GM12878 (cell line): ENCODE results near the gene CRYGC. TPM values are rescaled to one million over a fixed set of nuclear protein-coding genes. Genes with fewer than 3 reads are reported as not detected.

ENCODE experiments used
- ATAC-seq: fragments of 200-7000 bp; cut with Tn5 transposase; 3 replicates; pipeline ENCODE4 v1.9.1; 2020; ENCODE audit warnings: mild to moderate bottlenecking, moderate library complexity
- BruUV-seq: library from RNA; stranded (reverse); fragments of 400-500 nt; replicated peaks from 2 replicates; lab custom pipeline; 2021; lab: Mats Ljungman, UMichigan
- CTCF ChIA-PET: fragments of 300-600 bp; sonication (Branson Sonifier 250); formaldehyde crosslinking; extraction: SDS; loops from one replicate; lab custom pipeline; 2021; ENCODE audit warnings: inconsistent platforms; lab: Yijun Ruan, JAX
- POLR2A ChIA-PET: fragments of 350-600 bp; formaldehyde crosslinking; extraction: SDS; loops from one replicate; lab custom pipeline; 2021; ENCODE audit warnings: inconsistent platforms; lab: Charles Lee
- RAD21 ChIA-PET: fragments of 300-600 bp; sonication (Branson Sonifier 250); formaldehyde crosslinking; loops from one replicate; lab custom pipeline; 2023; ENCODE audit warnings: antibody characterized with exemption; ENCODE audit not compliant: unreplicated experiment; lab: Charles Lee
- SMC1A ChIA-PET: fragments of 300-600 bp; sonication (Branson Sonifier 250); formaldehyde crosslinking; loops from one replicate; lab custom pipeline; 2023; ENCODE audit not compliant: unreplicated experiment, uncharacterized antibody; lab: Charles Lee
- DNase-seq: peaks from one replicate; pipeline ENCODE4 v3.0.0-alpha.2; 2011; ENCODE audit warnings: low read depth, low spot score
- FAIRE-seq: peaks from 3 replicates; lab custom pipeline; 2011; peaks lifted over from hg19 to GRCh38; lab: Jason Lieb, UNC
- H2AFZ ChIP-seq: 2 replicates; pipeline ENCODE4 v1.6.0; 2011; ENCODE audit warnings: low read depth, low read length, control low read depth; ENCODE audit not compliant: control insufficient read depth
- H3K27ac ChIP-seq: 2 replicates; pipeline ENCODE4 v1.5.1; 2011; ENCODE audit warnings: control low read depth; ENCODE audit not compliant: control insufficient read depth, insufficient read depth
- H3K27me3 ChIP-seq, 2 experiments: replicated peaks in 1 of 2; 2 replicates each; pipeline versions ENCODE4 v1.6.0 to v1.6.1; 2011; ENCODE audit warnings: low read length in 1 of 2; ENCODE audit not compliant: control insufficient read depth in 2 of 2, insufficient read depth in 2 of 2
- H3K36me3 ChIP-seq, 2 experiments: 2 replicates each; pipeline ENCODE4 v1.5.1; 2011; ENCODE audit warnings: low read length in 1 of 2; ENCODE audit not compliant: control insufficient read depth in 2 of 2, insufficient read depth in 2 of 2
- H3K4me1 ChIP-seq: 2 replicates; pipeline ENCODE4 v1.6.1; 2011; ENCODE audit warnings: mild to moderate bottlenecking, low read length, moderate library complexity, mixed read lengths; ENCODE audit not compliant: control insufficient read depth, insufficient read depth
- H3K4me2 ChIP-seq: 2 replicates; pipeline ENCODE4 v1.6.0; 2011; ENCODE audit warnings: control low read depth; ENCODE audit not compliant: control insufficient read depth, insufficient read depth
- H3K4me3 ChIP-seq: fragments of 200-600 bp; sonication (generic); 2 replicates; pipeline ENCODE4 v1.5.1; 2016
- H3K79me2 ChIP-seq: 2 replicates; pipeline ENCODE4 v1.6.0; 2011; ENCODE audit warnings: low read length; ENCODE audit not compliant: control insufficient read depth, insufficient read depth
- H3K9ac ChIP-seq: 2 replicates; pipeline ENCODE4 v1.8.0; 2011; ENCODE audit warnings: low read length, control low read depth, mixed read lengths; ENCODE audit not compliant: control insufficient read depth, insufficient read depth
- H3K9me3 ChIP-seq: replicated peaks from 3 replicates; pipeline ENCODE4 v1.5.1; 2011; ENCODE audit warnings: mild to moderate bottlenecking, low read length; ENCODE audit not compliant: control insufficient read depth, insufficient read depth
- H4K20me1 ChIP-seq: 2 replicates; pipeline ENCODE4 v1.6.0; 2011; ENCODE audit not compliant: control insufficient read depth, insufficient read depth
- CBFB ChIP-seq: IDR thresholded peaks from 2 replicates; pipeline ENCODE4 v1.6.1; 2016; ENCODE audit warnings: antibody characterized with exemption, low read depth
- CBX5 ChIP-seq: sonication (generic); IDR thresholded peaks from 2 replicates; pipeline ENCODE4 v1.6.1; 2016; ENCODE audit warnings: low read depth, moderate library complexity, mild to moderate bottlenecking, inconsistent platforms
- CUX1 ChIP-seq: IDR thresholded peaks from 2 replicates; pipeline ENCODE4 v1.6.1; 2012; ENCODE audit warnings: improper control_type of control experiment, low read depth, low read length; ENCODE audit not compliant: insufficient replicate concordance
- E2F8 ChIP-seq: fragments of 450-650 bp; IDR thresholded peaks from 2 replicates; pipeline ENCODE4 v1.6.1; 2018; ENCODE audit warnings: mild to moderate bottlenecking, low read depth, moderate library complexity; ENCODE audit not compliant: partially characterized antibody
- GATAD2B ChIP-seq: fragments of 450-650 bp; conservative IDR thresholded peaks from 2 replicates; pipeline ENCODE4 v1.6.1; 2017; ENCODE audit warnings: low read depth, mild to moderate bottlenecking, moderate library complexity
- HDAC2 ChIP-seq: fragments of 200-600 bp; sonication (generic); IDR thresholded peaks from 2 replicates; pipeline ENCODE4 v1.6.1; 2017
- JUNB ChIP-seq: IDR thresholded peaks from 2 replicates; pipeline ENCODE4 v1.6.1; 2016; ENCODE audit warnings: antibody characterized with exemption, mild to moderate bottlenecking
- NR2C2 ChIP-seq: IDR thresholded peaks from 2 replicates; pipeline ENCODE4 v1.6.1; 2011; ENCODE audit warnings: borderline replicate concordance, low read depth; ENCODE audit not compliant: control insufficient read depth, insufficient read length
- POLR2A ChIP-seq: IDR thresholded peaks from 2 replicates; pipeline ENCODE4 v1.6.1; 2011; ENCODE audit warnings: low read depth, mild to moderate bottlenecking, low read length
- RELA ChIP-seq: fragments of 450-650 bp; IDR thresholded peaks from 2 replicates; pipeline ENCODE4 v1.8.0; 2014; ENCODE audit warnings: borderline replicate concordance; ENCODE audit not compliant: partially characterized antibody
- RELB ChIP-seq: fragments of 450-650 bp; IDR thresholded peaks from 2 replicates; pipeline ENCODE4 v1.6.1; 2017; ENCODE audit warnings: low read depth, mild to moderate bottlenecking, moderate library complexity
- TBL1XR1 ChIP-seq: IDR thresholded peaks from 2 replicates; pipeline ENCODE4 v1.6.1; 2012; ENCODE audit warnings: low read depth, low read length, improper control_type of control experiment
- WGBS: methylation state at CpG from one replicate; pipeline ENCODE4 v1.1.6; 2016; ENCODE audit warnings: low lambda C conversion rate; ENCODE audit not compliant: insufficient replicate concordance, insufficient coverage; ENCODE audit errors: missing lambda C conversion rate; 5-methylcytosine and 5-hydroxymethylcytosine counted together
- in situ Hi-C: fragments of 300-500 bp; cut with MboI; formaldehyde crosslinking; loops from 9 replicates; pipeline ENCODE4 v1.14.3; 2018; ENCODE audit warnings: mixed read lengths
- intact Hi-C: fragments of 100-400 bp; cut with micrococcal nuclease; formaldehyde crosslinking; loops from one replicate; pipeline ENCODE4 v1.14.2; 2022; ENCODE audit not compliant: unreplicated experiment
- polyA plus RNA-seq, 11 experiments: library from polyadenylated mRNA; depleted of rRNA in 4 of 11; unstranded in 6 of 11; stranded (reverse) in 5 of 11; fragments of >200 nt; fragmentation: Nextera tagmentation in 4 of 11; fragmentation: Illumina TruSeq in 1 of 11; extraction: Ambion mirVana in 4 of 11; extraction: Trizol in 1 of 11; gene quantifications; 1 replicate in 1 of 11; 2 replicates in 10 of 11; pipeline versions ENCODE4 v1.2.1 to v1.2.3, GENCODE V29; 2011 to 2016; ENCODE audit warnings: inconsistent platforms in 2 of 11, missing spikeins in 2 of 11, low read depth in 1 of 11
- total RNA-seq, 4 experiments: library from RNA; depleted of rRNA in 3 of 4; stranded (reverse); fragments of >200 nt in 3 of 4; fragmentation: Illumina TruSeq in 1 of 4; extraction: Trizol in 1 of 4; gene quantifications; 2 replicates each; pipeline versions ENCODE4 v1.2.1 to v1.2.3, GENCODE V29; 2013 to 2021

CRYGC gene
- total and polyA plus RNA-seq, 10 of the 15 experiments (the other 5 are each of a cell fraction or from before 2014, with no cell fraction given): not detected

GRCh38 chr2:208163489-208163888, 33.9 kb upstream of the CRYGC start, which contains the start of gene CRYGA (continued):
- no peak for TF ChIP-seq RELB
- no peak for TF ChIP-seq JUNB

- no peak overlapping the region for H2AFZ ChIP-seq
- no TSS peak for BruUV-seq
- FAIRE-seq (no peak), DNase-seq (no peak), ATAC-seq (no peak)
- intact Hi-C loops: no loop called here
- ChIA-PET POLR2A (no interaction called here), RAD21 (no interaction called here), SMC1A (interaction anchor here (0.7 kb wide), 1 partner anchor 14 kb away, joined by 3 read pairs; no protein-coding TSS in a partner anchor), CTCF (interaction anchor here (1.2 to 1.3 kb wide), 2 partner anchors 19 to 373 kb away, joined by 3 read pairs; no protein-coding TSS in a partner anchor)
- H3K4me2 ChIP-seq: no peak overlapping the region
- no peak overlapping the region for H3K9ac ChIP-seq
- H3K4me1 ChIP-seq: no peaks in the 10 kb centered on the region
- H3K27me3 ChIP-seq: no peaks in the 10 kb centered on the region; a peak in 2 of 4 replicates
- no peaks in the 10 kb centered on the region for H3K79me2 ChIP-seq
- WGBS: 0% methylated on average over 2 of the region's 2 CpGs
- H3K27ac ChIP-seq: no peak overlapping the region
- no peaks in the 10 kb centered on the region for H4K20me1 ChIP-seq
- H3K4me3 ChIP-seq: no peak overlapping the region
- no peaks in the 10 kb centered on the region for H3K9me3 ChIP-seq
- in situ Hi-C loops: no loop called here
- no peaks in the 10 kb centered on the region for H3K36me3 ChIP-seq
- TF ChIP-seq CBX5: no peak
- no peak for TF ChIP-seq E2F8
- TF ChIP-seq HDAC2: no peak
- no peak for TF ChIP-seq NR2C2
- TF ChIP-seq GATAD2B: no peak
- no peak for TF ChIP-seq CUX1
- TF ChIP-seq POLR2A: no peak
- TF ChIP-seq TBL1XR1: no peak
- no peak for TF ChIP-seq RELA
- TF ChIP-seq CBFB: no peak
Measured at GRCh38 chr2:208156439-208156838, 26.8 kb upstream of the CRYGC start.
